Measurements from ENCODE around the gene OTUD3.
"Not testable (repeated sequence)": the region's sequence is repeated elsewhere in the genome, so short reads cannot be mapped to it uniquely, and the experiment has no call there.

Gene OTUD3

GRCh38 chr1:19882111-19883071 lies at the start of gene OTUD3:
TSS of gene OTUD3 (plus strand) at chr1:19882395. CDS start at chr1:19882514, 119 bp downstream.
- TF ChIP-seq POLR2A (IDR thresholded peaks at IDR 0.05; ENCODE audit: low read length) (peak; percentile 87), GATA1 (IDR thresholded peaks at IDR 0.05; ENCODE audit: low read depth, low read length) (no peak)
- DNase-seq: peak; percentile 96 to 98

- no peak for TF ChIP-seq POLR2A (IDR thresholded peaks at IDR 0.05; ENCODE audit: low read length)
- no peak for TF ChIP-seq GATA1 (IDR thresholded peaks at IDR 0.05; ENCODE audit: low read depth, low read length)
Measured at GRCh38 chr1:19835578-19835977, 46.6 kb upstream of the OTUD3 start.

GRCh38 chr1:19837866-19838265 lies 44.3 kb upstream of the OTUD3 start:
- no peak for DNase-seq
- TF ChIP-seq POLR2A (IDR thresholded peaks at IDR 0.05; ENCODE audit: low read length) (no peak), GATA1 (IDR thresholded peaks at IDR 0.05; ENCODE audit: low read depth, low read length) (no peak)

More at GRCh38 chr1:19835578-19835977, 46.6 kb upstream of the OTUD3 start:
- no peak for DNase-seq

GRCh38 chr1:19840228-19840627 lies 42.0 kb upstream of the OTUD3 start:
- TF ChIP-seq GATA1 (IDR thresholded peaks at IDR 0.05; ENCODE audit: low read depth, low read length) (no peak), POLR2A (IDR thresholded peaks at IDR 0.05; ENCODE audit: low read length) (no peak)
- DNase-seq: no peak

GRCh38 chr1:19844731-19845495 lies 37.3 kb upstream of the OTUD3 start:
- DNase-seq: no peak
- TF ChIP-seq POLR2A (IDR thresholded peaks at IDR 0.05; ENCODE audit: low read length) (no peak), GATA1 (IDR thresholded peaks at IDR 0.05; ENCODE audit: low read depth, low read length) (no peak)

GRCh38 chr1:19845555-19845954 lies 36.6 kb upstream of the OTUD3 start:
- DNase-seq: no peak

GRCh38 chr1:19846338-19846737 lies 35.9 kb upstream of the OTUD3 start:
- no peak for DNase-seq
- TF ChIP-seq POLR2A (IDR thresholded peaks at IDR 0.05; ENCODE audit: low read length): no peak
- no peak for TF ChIP-seq GATA1 (IDR thresholded peaks at IDR 0.05; ENCODE audit: low read depth, low read length)

More at GRCh38 chr1:19845555-19845954, 36.6 kb upstream of the OTUD3 start:
- no peak for TF ChIP-seq GATA1 (IDR thresholded peaks at IDR 0.05; ENCODE audit: low read depth, low read length)
- no peak for TF ChIP-seq POLR2A (IDR thresholded peaks at IDR 0.05; ENCODE audit: low read length)

- DNase-seq: not testable (repeated sequence)
Measured at GRCh38 chr1:19847334-19847733, 34.9 kb upstream of the OTUD3 start.

- DNase-seq: not testable (repeated sequence)
Measured at GRCh38 chr1:19849307-19849706, 32.9 kb upstream of the OTUD3 start.

GRCh38 chr1:19850214-19850613 lies 32.0 kb upstream of the OTUD3 start:
- TF ChIP-seq POLR2A (IDR thresholded peaks at IDR 0.05; ENCODE audit: low read length): no peak
- TF ChIP-seq GATA1 (IDR thresholded peaks at IDR 0.05; ENCODE audit: low read depth, low read length): no peak
- no peak for DNase-seq

- no peak for DNase-seq
- no peak for TF ChIP-seq POLR2A (IDR thresholded peaks at IDR 0.05; ENCODE audit: low read length)
- no peak for TF ChIP-seq GATA1 (IDR thresholded peaks at IDR 0.05; ENCODE audit: low read depth, low read length)
Measured at GRCh38 chr1:19852036-19852435, 30.2 kb upstream of the OTUD3 start.

- TF ChIP-seq GATA1 (IDR thresholded peaks at IDR 0.05; ENCODE audit: low read depth, low read length) (no peak), POLR2A (IDR thresholded peaks at IDR 0.05; ENCODE audit: low read length) (no peak)
- DNase-seq: no peak
Measured at GRCh38 chr1:19854866-19855265, 27.3 kb upstream of the OTUD3 start.

GRCh38 chr1:19858893-19859292 lies 23.3 kb upstream of the OTUD3 start:
- no peak for DNase-seq
- TF ChIP-seq GATA1 (IDR thresholded peaks at IDR 0.05; ENCODE audit: low read depth, low read length) (no peak), POLR2A (IDR thresholded peaks at IDR 0.05; ENCODE audit: low read length) (no peak)

- TF ChIP-seq GATA1 (IDR thresholded peaks at IDR 0.05; ENCODE audit: low read depth, low read length) (no peak), POLR2A (IDR thresholded peaks at IDR 0.05; ENCODE audit: low read length) (no peak)
- DNase-seq: no peak
Measured at GRCh38 chr1:19859876-19860275, 22.3 kb upstream of the OTUD3 start.
